Esophagus muscularis mucosa (tissue), 4 donors: ENCODE data around the gene MOB3B. TPM values are rescaled to one million over a fixed set of nuclear protein-coding genes. Genes with fewer than 3 reads are reported as not detected.

Source experiments
- DNase-seq: peaks from one replicate; pipeline ENCODE4 v3.0.0-alpha.2; 2017; ENCODE audit errors: extremely low spot score
- H3K27ac ChIP-seq, 4 donors: fragments of 200-600 bp; sonication (generic); replicated peaks in 1 of 4; 1 replicate in 3 of 4; 2 replicates in 1 of 4; pipeline ENCODE4 v1.5.1; 2016 to 2019; ENCODE audit warnings: mild to moderate bottlenecking in 1 of 4
- H3K27me3 ChIP-seq, 4 donors: fragments of 200-600 bp; sonication (generic); one replicate each; pipeline versions ENCODE4 v1.5.1 to v1.6.0; 2016 to 2019
- H3K36me3 ChIP-seq, 4 donors: fragments of 200-600 bp; sonication (generic); one replicate each; pipeline ENCODE4 v1.5.1; 2016 to 2019
- H3K4me1 ChIP-seq, 4 donors: fragments of 200-600 bp; sonication (generic); one replicate each; pipeline ENCODE4 v1.5.1; 2016 to 2019
- H3K4me3 ChIP-seq, 4 donors: fragments of 200-600 bp; sonication (generic); 1 replicate in 2 of 4; 2 replicates in 2 of 4; pipeline ENCODE4 v1.5.1; 2016 to 2019; ENCODE audit warnings: mild to moderate bottlenecking in 4 of 4, moderate library complexity in 1 of 4
- H3K9me3 ChIP-seq, 4 donors: fragments of 200-600 bp; sonication (generic); 1 replicate in 3 of 4; 2 replicates in 1 of 4; pipeline ENCODE4 v1.5.1; 2016 to 2019
- EP300 ChIP-seq: sonication (generic); formaldehyde crosslinking; IDR thresholded peaks from one replicate; pipeline ENCODE4 v1.6.1; 2017; ENCODE audit warnings: antibody characterized with exemption
- POLR2A ChIP-seq: fragments of 450-650 bp; IDR thresholded peaks from one replicate; pipeline ENCODE4 v1.6.1; 2017; ENCODE audit warnings: antibody characterized with exemption, moderate library complexity, mild to moderate bottlenecking, low read depth
- POLR2AphosphoS5 ChIP-seq, 2 donors: sonication (generic); formaldehyde crosslinking; IDR thresholded peaks; one replicate each; pipeline ENCODE4 v1.6.1; 2017; ENCODE audit warnings: antibody characterized with exemption in 2 of 2
- WGBS: methylation state at CpG from one replicate; pipeline ENCODE4 v1.1.5; 2018; 5-methylcytosine and 5-hydroxymethylcytosine counted together
- intact Hi-C: fragments of 100-400 bp; cut with DNase I; formaldehyde crosslinking; loops from one replicate; pipeline ENCODE4 v1.15.1; 2023
- total RNA-seq, 4 donors: library from RNA; depleted of rRNA; stranded (reverse); fragments of >200 nt; gene quantifications; one replicate each; pipeline versions ENCODE4 v1.1.0 to v1.2.1, GENCODE V29; 2016
- TF ChIP-seq, protein P1 (sequence below), 3 experiments: fragments of 200-600 bp in 2 of 3; fragments of 450-650 bp in 1 of 3; sonication (generic) in 2 of 3; IDR thresholded peaks; one replicate each; pipeline ENCODE4 v1.5.1; 2017 to 2019; ENCODE audit warnings: antibody characterized with exemption in 3 of 3, mild to moderate bottlenecking in 2 of 3, moderate library complexity in 1 of 3

MOB3B gene
- total RNA-seq, 4 donors from 2014 or later = 7.6 to 11.6 (median 9.5) TPM

DNA sequence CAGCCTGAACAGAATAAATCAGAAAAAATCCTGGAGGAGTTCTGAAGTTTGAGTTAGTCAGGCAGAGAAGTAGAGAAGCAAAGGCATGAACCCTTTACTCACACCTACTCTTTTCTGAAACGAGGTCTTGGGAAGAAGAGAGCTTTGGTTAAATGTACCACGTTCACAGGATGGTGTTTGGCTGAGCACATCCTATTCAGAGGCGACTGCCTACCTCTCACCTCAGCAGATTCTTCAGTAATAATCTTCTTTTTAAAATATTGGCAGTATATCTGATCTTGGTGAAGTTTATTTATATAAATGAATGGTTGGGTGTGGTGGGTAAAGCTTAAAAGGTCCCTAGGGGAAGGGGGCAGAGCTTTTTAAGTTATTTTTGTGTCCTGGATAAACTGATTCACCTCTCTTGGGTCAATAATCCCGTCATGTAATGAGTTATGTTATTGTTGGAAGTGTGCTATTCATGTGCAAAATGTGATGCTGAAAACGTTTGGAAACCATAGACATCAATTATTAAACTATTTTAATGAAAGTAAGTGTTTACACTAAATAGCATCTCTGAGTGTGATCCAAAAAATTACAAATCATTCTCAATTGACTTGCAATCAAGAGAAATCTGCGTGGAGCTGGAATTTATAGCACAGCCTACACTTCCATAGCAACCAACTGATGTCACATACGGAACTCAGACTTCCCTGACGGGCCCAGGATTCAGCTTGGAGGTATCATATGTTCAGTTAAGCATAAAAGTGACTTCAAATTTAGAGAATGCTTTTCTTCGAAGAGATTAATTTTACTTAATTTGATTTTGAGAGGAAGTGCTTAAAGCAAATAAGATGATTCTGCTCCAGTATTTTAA lies 138.3 kb downstream of the MOB3B start:
- DNase-seq = peak; percentile 34
- intact Hi-C loops = no loop called here
- Histone ChIP-seq H3K27me3 (no peaks in the 10 kb centered on the region), H3K27ac (no peak overlapping the region), H3K4me3 (no peak overlapping the region), H3K4me1 (peaks cover 18 to 40% (median 34%) of the 10 kb centered on the region in 4 donors), H3K36me3 (no peaks in the 10 kb centered on the region), H3K9me3 (no peaks in the 10 kb centered on the region)
- 83% methylated on average over 9 of the region's 9 CpGs for WGBS
- no peak for TF ChIP-seq POLR2AphosphoS5 (IDR thresholded peaks at IDR 0.05)
- TF ChIP-seq EP300 = no peak
- TF ChIP-seq, protein P1, sequence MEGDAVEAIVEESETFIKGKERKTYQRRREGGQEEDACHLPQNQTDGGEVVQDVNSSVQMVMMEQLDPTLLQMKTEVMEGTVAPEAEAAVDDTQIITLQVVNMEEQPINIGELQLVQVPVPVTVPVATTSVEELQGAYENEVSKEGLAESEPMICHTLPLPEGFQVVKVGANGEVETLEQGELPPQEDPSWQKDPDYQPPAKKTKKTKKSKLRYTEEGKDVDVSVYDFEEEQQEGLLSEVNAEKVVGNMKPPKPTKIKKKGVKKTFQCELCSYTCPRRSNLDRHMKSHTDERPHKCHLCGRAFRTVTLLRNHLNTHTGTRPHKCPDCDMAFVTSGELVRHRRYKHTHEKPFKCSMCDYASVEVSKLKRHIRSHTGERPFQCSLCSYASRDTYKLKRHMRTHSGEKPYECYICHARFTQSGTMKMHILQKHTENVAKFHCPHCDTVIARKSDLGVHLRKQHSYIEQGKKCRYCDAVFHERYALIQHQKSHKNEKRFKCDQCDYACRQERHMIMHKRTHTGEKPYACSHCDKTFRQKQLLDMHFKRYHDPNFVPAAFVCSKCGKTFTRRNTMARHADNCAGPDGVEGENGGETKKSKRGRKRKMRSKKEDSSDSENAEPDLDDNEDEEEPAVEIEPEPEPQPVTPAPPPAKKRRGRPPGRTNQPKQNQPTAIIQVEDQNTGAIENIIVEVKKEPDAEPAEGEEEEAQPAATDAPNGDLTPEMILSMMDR (IDR thresholded peaks at IDR 0.05) = no peak
- TF ChIP-seq POLR2A = no peak

DNA sequence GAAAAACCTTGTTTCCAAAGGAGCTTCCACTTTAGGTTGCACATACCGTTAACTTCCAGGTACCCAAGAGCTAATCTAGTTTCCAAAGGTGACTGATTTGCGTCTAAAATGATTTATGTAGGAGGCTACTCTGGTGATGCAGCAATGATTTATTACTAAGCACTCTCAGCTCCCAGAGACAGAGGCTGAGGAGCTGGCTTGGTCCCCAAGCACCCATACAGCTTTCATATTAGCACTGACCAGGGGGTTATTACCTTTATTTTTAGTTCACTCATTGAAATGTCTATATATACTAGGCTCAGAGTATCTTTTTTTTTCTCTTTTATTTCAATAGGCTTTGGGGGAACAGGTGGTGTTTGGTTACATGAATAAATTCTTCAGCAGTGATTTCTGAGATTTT lies 141.5 kb downstream of the MOB3B start:
- no peak overlapping the region for H3K27ac ChIP-seq
- H3K36me3 ChIP-seq = no peaks in the 10 kb centered on the region
- H3K9me3 ChIP-seq = no peaks in the 10 kb centered on the region
- H3K27me3 ChIP-seq = no peaks in the 10 kb centered on the region
- 89% methylated on average over 2 of the region's 2 CpGs for WGBS
- H3K4me3 ChIP-seq = no peak overlapping the region
- TF ChIP-seq POLR2A (no peak), POLR2AphosphoS5 (IDR thresholded peaks at IDR 0.05) (no peak), EP300 (no peak)
- TF ChIP-seq, protein P1 (IDR thresholded peaks at IDR 0.05) = no peak
- DNase-seq = peak; percentile 19
- peaks cover 3 to 47% (median 41%) of the 10 kb centered on the region in 4 donors for H3K4me1 ChIP-seq
- intact Hi-C loops = no loop called here

GRCh38 chr9:27387722-27388121 lies 141.9 kb downstream of the MOB3B start:
- TF ChIP-seq POLR2AphosphoS5 (IDR thresholded peaks at IDR 0.05) = no peak
- TF ChIP-seq, protein P1 (IDR thresholded peaks at IDR 0.05) = no peak
- TF ChIP-seq EP300 = no peak
- no peak for TF ChIP-seq POLR2A
- WGBS = 80% methylated on average over 3 of the region's 3 CpGs
- intact Hi-C loops = no loop called here

DNA sequence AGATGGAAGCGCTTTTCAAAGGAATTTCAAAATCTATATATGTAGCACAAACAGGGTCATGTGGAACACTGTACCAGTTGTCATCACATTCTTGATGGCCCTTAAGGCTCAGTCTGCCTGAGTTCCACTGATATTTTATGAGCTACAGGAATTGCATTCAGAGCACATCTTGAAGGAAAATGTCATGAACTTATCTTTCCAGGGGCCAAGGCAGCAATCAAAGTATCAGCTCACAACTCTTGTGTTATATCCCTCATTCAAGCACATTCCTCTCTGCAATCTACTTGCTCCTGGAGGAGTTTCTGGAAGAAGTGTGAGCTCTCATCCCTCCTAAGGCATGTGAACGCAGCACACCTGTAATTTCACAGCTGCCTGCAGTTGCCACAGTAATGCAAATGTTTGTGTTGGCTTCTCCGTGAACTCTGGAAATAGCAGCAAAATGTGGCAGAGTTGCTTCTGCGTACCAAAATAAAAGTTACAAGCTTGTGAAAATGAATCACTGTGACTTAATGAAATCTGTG lies 143.0 kb downstream of the MOB3B start:
- H3K36me3 ChIP-seq = no peaks in the 10 kb centered on the region
- H3K4me1 ChIP-seq = peaks cover 3 to 47% (median 39%) of the 10 kb centered on the region in 4 donors
- H3K4me3 ChIP-seq = no peak overlapping the region
- DNase-seq = peak; percentile 24
- intact Hi-C loops = no loop called here
- WGBS = 72% methylated on average over 4 of the region's 4 CpGs
- H3K27me3 ChIP-seq = no peaks in the 10 kb centered on the region
- TF ChIP-seq EP300 (no peak), POLR2A (no peak), POLR2AphosphoS5 (IDR thresholded peaks at IDR 0.05) (no peak)
- TF ChIP-seq, protein P1 (IDR thresholded peaks at IDR 0.05) = no peak
- H3K27ac ChIP-seq = no peak overlapping the region
- no peaks in the 10 kb centered on the region for H3K9me3 ChIP-seq

More at GRCh38 chr9:27387722-27388121, 141.9 kb downstream of the MOB3B start:
- no peaks in the 10 kb centered on the region for H3K36me3 ChIP-seq
- H3K27me3 ChIP-seq = no peaks in the 10 kb centered on the region
- H3K9me3 ChIP-seq = no peaks in the 10 kb centered on the region
- H3K4me1 ChIP-seq = peaks cover 3 to 47% (median 39%) of the 10 kb centered on the region in 4 donors
- H3K4me3 ChIP-seq = no peak overlapping the region
- no peak overlapping the region for H3K27ac ChIP-seq
- peak; percentile 64 for DNase-seq
